HG03280 (cell line): ENCODE results near the gene RPLP2.
A peak's percentile ranks its signal among the peaks of the same experiment; 100 is the strongest.

Source experiments
- ATAC-seq: cut with Tn5 transposase; IDR thresholded peaks from one replicate; pipeline ENCODE4 v1.9.1; 2021; ENCODE audit warnings: mild to moderate bottlenecking, moderate library complexity; ENCODE audit not compliant: unreplicated experiment

RPLP2 gene

DNA sequence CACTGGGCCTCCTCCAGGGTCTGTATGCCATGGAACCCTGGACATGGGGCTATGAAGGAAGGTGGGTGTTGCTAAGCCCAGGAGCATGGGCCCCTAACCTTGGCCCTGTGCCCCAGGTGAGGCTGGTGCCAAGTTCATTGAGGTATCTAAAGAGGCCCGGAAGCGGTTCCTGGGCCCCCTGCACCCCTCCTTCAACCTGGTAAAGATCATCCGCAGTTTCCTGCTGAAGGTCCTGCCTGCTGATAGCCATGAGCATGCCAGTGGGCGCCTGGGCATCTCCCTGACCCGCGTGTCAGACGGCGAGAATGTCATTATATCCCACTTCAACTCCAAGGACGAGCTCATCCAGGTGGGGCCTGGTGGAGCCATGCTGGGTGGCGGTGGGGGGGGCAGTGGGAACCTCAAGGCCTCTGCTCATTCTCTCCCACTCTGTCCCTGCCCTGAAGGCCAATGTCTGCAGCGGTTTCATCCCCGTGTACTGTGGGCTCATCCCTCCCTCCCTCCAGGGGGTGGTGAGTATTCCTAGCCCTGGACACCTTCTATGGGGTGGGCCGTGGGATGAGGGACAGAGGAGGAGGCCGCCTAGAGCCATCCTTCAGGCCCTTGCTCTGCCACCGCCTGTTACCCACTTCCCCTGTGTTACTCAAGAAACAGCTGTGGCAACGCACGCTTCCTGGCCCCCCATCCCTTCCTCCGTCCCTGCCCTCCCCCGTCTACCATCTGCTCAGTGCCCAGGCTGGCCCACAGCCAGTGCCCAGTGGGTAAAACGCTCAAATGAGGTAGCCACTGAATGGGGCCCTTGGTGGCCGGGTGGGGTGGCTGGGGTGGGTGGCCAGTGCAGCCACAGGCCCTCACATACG, 12.0 kb downstream of the RPLP2 start:
- no peak for ATAC-seq

DNA sequence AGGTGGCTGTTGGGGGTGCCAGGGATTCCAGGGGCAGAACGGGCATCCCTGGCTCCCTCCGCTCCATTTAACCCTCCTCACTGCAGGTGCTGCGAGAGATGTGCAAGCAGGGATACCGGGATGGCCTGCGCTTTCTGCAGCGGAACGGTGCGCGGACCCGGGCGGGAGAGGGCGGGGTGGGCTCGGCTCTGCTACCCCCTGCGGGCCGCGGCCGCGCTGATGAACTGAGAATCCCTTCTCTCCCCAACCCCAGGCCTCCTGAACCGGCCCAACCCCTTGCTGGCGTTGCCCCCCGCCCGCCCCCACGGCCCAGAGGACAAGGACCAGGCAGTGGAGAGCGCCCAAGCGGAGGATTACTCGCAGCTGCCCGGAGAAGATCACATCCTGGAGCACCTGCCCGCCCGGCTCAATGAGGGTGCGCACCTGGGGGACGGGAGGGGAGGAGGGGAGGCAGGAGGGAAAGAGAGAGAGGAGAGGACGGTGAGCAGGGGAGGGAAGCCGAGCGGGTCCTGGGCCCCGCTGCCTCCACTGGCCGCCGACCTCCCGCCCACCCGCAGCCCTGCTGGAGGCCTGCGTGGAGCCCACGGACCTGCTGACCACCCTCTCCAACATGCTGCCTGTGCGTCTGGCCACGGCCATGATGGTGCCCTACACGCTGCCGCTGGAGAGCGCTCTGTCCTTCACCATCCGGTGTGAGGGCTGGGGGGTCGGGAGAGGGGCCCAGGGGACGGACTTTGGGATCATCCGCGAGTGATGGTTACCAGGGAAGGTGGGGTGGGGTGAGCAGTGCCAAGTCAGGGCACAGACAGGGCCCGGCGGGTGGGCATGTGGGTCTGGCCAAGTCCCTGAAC, 13.9 kb downstream of the RPLP2 start:
- no peak for ATAC-seq

DNA sequence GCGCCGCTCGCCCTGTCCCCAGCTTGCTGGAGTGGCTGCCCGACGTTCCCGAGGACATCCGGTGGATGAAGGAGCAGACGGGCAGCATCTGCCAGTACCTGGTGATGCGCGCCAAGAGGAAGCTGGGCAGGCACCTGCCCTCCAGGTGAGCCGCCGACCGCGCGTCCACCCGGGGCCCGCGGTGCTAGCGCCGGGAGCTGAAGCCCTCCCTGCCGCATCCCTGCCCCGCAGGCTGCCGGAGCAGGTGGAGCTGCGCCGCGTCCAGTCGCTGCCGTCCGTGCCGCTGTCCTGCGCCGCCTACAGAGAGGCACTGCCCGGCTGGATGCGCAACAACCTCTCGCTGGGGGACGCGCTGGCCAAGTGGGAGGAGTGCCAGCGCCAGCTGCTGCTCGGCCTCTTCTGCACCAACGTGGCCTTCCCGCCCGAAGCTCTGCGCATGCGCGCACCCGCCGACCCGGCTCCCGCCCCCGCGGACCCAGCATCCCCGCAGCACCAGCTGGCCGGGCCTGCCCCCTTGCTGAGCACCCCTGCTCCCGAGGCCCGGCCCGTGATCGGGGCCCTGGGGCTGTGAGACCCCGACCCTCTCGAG, 14.6 kb downstream of the RPLP2 start:
- no peak for ATAC-seq

DNA sequence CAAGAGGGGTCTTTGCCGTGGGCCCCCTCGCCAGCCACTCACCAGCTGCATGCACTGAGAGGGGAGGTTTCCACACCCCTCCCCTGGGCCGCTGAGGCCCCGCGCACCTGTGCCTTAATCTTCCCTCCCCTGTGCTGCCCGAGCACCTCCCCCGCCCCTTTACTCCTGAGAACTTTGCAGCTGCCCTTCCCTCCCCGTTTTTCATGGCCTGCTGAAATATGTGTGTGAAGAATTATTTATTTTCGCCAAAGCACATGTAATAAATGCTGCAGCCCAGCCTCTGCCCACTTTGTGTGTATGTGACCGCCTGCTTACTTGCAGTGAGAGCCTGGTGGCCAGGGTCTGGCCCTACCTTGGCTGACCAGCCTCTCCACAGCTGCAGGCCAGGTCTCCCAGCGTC, 15.2 kb downstream of the RPLP2 start:
- no peak for ATAC-seq

DNA sequence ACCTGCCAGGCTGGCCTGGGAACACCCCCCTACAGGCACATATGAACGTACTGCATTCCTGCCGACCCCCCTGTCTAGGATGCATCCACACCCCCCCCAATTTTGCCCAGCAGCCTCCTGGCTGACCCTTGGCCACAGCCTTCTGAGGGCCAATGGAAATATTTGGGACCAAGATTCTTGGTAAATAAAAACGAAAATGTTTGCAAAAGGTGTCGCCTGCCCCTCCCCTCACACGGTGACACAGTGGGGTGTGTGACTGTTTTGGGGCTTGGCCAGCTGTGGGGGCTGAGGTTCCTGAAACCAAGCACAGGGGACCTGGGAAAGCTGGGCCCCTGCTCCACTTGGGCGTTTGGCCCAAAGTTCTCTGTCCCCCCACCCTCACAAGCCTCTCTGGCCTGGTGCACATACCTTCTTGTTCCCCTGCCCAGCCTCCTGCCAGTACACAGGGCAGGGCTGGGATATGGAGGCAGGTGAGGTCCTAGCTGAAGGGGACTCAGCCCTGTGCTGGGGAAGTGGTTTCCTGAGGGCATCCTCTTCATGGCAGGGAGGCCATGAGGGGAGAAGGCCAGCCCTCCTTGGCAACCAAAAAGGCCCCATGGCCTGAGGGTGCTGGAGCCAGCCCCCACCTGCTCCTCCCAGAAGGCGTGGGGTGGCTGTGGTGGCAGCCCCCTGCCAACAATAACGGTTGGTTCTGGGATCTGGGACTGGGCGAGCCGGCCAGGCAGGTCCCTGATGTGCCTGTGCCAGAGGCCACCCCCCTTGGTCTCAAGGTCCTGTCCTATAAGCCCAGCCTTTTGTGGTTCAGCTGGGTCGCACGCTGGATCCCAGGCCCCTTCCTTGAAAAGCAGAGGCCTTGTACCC, 15.8 kb downstream of the RPLP2 start:
- ATAC-seq = no peak

DNA sequence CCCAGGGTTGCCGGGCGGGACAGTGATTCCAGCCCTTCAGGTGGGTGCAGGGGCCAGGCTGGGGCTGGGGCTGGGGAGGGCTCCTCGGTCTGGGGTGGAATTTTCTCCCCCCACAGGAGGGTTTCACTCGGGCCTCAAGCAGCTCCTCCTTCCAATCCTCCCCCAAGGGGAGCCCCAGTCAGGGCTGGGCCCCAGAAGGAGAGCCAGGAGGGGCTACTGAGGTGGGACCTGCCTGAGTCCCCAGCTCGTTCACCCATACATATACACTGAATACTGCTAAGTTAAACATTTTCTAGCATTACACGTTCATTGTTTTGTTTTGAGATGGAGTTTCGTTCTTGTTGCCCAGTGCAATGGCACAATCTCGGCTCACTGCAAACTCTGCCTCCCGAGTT, 16.5 kb downstream of the RPLP2 start:
- ATAC-seq = no peak

DNA sequence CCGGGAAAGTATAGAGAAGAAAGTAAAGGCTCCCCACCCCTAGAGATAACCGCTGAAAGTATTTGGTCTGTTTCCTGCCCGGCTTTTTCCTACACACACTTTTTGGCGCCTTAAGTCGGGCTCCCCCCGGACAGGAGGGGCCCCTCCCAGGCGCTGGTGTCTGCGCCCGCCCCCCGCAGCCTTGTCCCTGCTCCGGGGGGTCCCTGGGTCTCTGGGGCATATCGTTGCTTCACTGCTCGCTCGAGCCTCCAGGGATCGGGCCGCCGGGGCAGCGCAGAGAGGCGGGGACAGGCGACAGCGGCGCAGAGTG, 17.0 kb downstream of the RPLP2 start:
- ATAC-seq = peak; percentile 2

DNA sequence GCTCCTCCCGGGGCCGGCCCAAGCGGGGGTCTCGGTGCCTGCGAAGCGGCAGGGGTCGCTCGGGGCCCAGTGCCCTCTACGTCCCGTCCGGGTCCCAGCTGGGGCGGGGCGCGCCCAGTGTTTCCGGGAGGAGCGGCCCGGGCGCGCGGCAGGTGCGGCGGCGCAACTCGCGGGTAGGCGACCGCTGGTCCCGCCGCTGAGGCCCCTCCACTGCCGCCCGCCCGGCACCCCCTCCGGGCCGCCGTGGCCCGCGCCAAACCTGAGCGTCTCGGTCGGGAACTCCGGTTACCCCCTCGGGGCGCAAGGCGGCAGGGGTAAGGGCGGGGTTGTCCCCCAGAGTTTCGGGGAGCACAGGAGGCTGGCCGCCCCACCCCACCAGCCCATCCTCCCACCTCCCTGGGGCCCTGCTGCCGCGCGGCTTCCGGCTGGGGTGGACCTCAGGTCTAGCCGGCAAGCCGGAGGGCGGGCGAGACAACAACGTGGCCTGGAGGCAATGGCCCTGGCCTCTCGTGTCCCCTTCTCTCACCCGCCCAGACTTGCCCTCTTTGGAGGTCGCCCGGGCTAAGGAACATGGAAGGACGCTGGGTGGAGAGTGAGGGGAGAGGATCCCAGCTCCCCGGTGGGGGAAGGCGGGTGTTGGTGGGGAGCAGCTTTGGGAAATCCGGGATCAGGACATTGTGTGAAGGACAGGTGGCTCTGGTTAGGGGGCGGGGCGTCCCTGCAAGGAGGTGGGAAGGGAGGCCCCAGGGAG, 17.6 kb downstream of the RPLP2 start:
- peak; percentile 37 for ATAC-seq

DNA sequence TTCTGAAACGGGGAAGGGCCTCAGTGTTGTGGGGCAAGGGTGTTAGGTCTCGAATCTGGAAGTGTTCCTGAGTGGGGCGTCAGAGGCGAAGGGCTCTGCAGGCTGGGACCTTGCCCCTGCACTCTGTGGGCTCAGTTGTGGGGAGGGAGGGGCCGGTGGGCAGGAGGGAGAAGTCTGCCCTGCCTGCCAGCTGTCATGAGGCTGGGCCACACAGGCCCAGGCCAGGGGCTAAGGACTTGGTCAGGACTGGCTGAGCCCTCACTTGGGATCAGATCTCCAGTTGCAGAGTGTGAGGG, 18.1 kb downstream of the RPLP2 start, which contains the start of gene CRACR2B:
TSS of gene CRACR2B (plus strand) at position 23 of the 296 bp plus-strand sequence. CDS start 689 bp downstream, outside the sequence.
- ATAC-seq = peak; percentile 6

DNA sequence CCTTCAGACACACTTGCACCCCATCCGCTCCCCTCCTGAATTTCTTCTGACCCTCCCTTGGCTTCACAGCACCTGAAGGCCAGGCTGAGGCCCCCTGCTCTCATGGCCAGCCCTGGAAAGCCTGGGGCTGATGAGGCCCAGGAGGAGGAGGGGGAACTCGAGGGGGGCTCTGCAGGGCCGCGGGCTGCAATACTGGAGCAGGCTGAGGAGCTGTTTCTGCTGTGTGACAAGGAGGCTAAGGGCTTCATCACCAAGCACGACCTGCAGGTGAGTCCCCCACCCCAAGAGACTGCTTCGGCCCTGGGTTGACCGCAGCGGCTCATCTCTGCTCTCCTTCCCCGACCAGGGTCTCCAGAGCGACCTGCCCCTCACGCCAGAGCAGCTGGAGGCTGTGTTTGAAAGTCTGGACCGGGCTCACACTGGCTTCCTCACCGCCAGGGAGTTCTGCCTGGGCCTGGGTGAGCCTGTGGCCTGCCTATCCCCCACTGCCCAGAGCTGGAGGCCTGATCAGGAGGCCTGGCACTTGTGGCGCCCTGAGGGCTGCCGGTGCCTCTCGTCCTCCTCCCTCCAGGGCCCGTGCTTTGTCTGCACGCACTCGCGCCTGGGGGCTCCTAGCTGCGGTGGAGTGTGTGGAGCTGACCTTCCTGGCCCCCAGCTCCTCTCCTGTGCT, 18.9 kb downstream of the RPLP2 start:
- no peak for ATAC-seq

DNA sequence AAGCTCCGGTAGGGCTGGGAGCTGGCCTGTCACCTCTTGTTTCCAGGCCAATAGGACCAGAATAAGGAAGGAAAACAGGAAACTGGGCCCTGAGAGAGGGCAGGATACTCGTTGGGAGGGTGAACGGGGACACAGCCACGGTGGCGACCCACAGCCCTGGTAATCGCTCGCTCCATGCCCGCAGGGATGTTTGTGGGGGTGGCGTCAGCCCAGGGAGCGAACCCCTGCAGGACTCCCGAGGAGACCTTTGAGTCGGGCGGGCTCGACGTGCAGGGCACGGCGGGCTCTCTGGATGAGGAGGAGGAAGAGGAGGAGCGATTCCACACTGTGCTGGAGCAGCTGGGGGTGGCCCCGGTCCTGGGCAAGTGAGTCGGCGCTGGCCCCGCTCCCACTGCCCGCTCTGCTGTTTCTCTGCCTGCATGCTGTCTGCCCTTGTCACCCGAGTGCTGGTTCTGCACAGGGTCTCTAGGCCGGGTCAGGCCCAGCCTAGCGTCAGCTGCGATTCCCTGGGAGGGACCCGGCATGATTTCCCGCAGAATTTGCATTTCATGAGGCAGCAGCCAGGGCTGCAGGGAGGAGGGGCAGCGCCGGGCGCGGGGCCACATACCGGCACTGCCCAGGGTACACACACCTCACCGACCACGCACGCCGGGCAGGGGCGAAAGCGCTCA, 19.5 kb downstream of the RPLP2 start:
- no peak for ATAC-seq

DNA sequence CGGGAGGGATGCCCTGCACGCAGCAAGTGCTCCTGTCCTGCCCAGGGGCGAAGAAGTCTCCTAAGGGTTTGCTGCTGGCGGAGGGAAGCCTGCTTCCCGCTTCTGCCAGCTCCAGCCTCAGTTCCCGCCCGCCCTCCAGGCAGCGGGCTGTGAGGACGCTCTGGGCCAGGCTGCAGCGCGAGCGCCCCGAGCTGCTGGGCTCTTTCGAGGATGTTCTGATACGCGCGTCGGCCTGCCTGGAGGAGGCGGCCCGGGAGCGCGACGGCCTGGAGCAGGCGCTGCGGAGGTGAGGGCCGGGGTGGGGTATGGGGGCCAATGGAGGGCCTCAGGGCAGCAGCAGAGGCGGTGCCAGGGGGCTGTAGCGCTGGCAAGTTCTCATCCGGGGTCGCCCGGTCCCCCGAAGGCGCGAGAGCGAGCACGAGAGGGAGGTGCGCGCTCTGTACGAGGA, 20.1 kb downstream of the RPLP2 start:
- no peak for ATAC-seq

DNA sequence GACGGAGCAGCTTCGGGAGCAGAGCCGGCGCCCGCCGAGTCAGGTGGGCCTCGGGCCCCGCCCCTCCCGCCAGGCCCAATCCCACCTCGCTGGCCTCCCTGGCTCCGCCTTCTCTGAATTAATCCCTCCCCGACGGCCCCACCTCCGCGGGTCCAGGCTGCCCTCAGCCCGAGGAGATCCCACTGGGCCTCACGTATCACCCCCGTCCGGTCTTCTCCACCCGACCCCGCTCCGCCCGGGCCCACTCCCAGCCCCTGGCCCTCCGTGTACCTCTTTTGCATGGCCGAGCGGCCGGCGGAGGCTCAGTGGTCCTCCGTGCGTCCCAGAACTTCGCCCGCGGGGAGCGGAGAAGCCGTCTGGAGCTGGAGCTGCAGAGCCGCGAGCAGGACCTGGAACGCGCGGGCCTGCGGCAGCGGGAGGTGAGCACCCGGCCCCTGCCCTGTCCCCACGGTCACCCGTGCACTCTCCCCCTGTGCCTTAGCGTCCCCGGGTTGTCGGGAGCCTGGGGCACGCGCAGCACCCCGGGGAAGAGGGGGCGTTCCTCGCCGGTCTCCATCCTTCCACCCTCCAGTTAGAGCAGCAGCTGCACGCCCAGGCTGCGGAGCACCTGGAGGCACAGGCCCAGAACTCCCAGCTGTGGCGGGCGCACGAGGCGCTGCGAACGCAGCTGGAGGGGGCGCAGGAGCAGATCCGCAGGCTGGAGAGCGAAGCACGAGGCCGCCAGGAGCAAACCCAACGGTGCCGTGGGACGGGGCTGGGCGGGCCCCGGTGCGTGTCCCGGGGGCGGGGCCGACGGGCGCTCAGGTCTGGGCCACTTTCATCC, 20.7 kb downstream of the RPLP2 start:
- no peak for ATAC-seq

DNA sequence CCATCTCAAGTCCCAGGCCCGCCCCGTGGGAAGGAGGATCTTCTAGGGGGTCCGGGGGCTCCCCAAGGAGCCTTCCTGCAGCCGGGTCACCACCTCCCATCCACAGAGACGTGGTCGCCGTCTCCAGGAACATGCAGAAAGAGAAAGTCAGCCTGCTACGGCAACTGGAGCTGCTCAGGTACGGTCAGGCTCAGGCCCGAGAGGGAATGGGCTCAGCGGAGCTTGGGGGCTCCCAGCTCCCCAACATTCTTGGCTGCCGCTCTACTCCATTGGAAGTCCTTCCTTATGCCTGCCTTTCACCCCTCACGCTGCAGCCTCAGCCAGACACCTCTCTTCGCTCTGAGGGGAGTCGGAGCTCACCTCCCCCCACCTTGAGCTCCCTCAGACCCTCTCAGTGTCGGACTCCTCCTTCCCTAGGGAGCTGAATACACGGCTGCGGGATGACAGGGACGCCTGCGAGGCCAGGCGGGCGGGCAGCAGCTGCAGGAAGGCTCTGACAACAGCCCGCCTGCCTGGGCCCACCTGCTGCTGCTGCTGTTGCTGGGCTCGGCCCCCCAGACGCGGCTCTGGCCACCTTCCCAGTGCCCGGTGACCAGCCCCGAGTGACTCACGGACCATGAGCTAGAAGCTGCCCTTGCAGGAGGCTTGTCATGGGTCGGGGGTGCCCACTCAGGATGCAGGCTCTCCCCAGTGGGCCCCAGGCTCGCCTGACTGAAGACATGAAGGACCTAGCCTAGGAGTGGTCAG, 21.5 kb downstream of the RPLP2 start:
- ATAC-seq = no peak

DNA sequence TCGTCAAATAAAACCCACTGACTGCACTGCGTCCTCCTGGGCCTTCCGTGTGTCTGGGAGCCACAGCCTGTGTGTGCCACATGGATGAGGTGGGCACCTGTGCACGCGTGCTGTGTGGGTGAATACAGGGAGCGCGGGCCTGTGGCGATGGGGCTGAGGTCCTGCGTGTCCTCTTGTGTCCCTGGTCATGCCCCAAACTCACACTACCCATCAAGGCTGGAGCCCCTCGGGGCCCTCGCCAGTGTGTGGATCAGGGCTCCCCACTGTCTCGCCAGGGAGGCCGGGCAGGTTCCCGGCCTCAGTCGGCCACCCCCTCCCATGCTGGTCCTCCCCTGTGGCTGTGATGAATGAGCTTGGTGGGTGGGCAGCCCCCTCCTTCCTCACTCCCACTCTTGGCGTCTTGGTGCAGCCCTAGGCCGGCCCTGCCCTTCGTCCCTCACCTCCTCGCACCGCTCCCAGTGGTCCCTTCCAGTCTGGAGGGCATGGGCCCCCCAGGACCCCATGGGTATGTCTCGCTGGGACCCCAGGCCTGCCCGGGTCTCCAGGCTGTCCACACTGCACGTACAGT, 22.3 kb downstream of the RPLP2 start:
- ATAC-seq = no peak

DNA sequence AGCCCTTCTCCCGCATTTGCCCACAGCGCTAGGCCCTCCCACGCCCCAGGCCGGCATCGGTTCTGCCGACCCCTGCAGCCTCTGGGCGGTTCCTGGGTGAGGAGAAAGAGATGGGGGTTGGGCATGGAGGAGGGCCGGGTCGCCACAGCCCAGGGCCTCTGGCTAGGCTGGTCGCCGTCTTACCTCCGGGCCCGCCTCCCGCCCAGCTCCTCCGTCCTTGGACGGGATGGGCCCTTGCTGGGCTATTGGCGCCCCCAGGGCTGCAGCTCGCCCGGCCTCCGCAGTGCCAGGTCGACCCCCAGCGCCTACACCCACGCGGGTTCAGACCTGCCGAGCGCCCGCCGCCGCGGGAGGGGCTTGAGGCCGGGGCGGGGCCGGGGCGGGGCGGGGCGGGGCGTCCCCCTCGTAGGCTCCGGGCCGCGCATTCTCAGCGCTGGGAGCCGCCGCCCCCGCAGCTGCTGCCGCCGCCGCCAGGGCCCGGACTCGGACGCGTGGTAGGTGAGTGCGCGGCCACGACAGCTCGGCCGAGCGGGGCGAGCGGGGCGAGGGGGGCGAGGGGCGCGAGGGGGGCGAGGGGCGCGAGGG, 22.9 kb downstream of the RPLP2 start, which contains the start of gene CD151:
TSS of gene CD151 (plus strand) at position 424 of the 585 bp plus-strand sequence. CDS start 3,118 bp downstream, outside the sequence.
- peak; percentile 60 for ATAC-seq
